Measurements from ENCODE around the gene NDUFA12. TPM values are rescaled to one million over a fixed set of nuclear protein-coding genes. Genes with fewer than 3 reads are reported as not detected.

The NDUFA12 gene
- total and polyA plus RNA-seq, 2 of the 13 experiments (the other 11 are each of a cell fraction or from before 2014, with no cell fraction given) = 101 to 173 TPM

DNA sequence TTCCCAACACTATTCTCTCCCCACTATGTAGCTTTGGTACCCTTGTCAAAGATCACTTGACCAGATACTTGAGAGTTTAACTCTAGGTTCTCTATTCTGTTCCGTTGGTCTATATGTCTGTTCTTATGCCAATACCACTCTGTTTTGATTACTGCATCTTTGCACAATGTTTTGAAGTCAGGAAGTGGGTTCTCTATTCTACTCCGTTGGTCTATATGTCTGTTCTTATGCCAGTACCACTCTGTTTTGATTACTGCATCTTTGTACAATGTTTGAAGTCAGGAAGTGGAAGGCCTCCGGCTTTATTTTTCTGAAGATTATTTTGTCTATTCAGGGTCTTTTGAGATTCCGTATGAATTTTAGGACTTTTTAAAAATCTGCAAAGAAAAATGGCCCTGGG, 2.7 kb upstream of the NDUFA12 start:
- no peak for DNase-seq (ENCODE audit: low spot score)
- Histone ChIP-seq H3K9ac (ENCODE audit: insufficient read depth, low read depth, low read length) (no peak overlapping the region), H3K79me2 (ENCODE audit: insufficient read depth, low read length) (peaks cover 13% of the 10 kb centered on the region), H4K20me1 (ENCODE audit: insufficient read depth, low read length) (no peaks in the 10 kb centered on the region), H3K4me1 (ENCODE audit: insufficient read depth, low read length) (peaks cover 20% of the 10 kb centered on the region), H3K27me3 (ENCODE audit: control insufficient read depth in 1 of 2, insufficient read depth in 2 of 2, low read length in 2 of 2) (no peaks in the 10 kb centered on the region; a peak in 1 of 5 replicates), H3K9me3 (ENCODE audit: low read length) (peaks cover 9% of the 10 kb centered on the region), H3K4me3 (replicated peaks in 1 of 3; ENCODE audit: insufficient read depth in 1 of 3, low read depth in 2 of 3, low read length in 3 of 3) (no peak overlapping the region), H3K4me2 (ENCODE audit: low read depth, low read length) (no peak overlapping the region), H2AFZ (ENCODE audit: low read length) (no peak overlapping the region), H3K36me3 (replicated peaks in 1 of 2; ENCODE audit: control insufficient read depth in 1 of 2, insufficient read depth in 2 of 2, low read length in 2 of 2) (peaks cover 0 to 1% of the 10 kb centered on the region in 2 experiments; a peak in 1 of 5 replicates), H3K27ac (ENCODE audit: extremely low read length, insufficient read depth, low read length) (no peak overlapping the region)
- FAIRE-seq = no peak
- in situ Hi-C loops (cut with HindIII; ENCODE audit: extremely low pct_ligation_motif_present, low pct_unique_long_range_greater_than_20kb) (no loop called here), intact Hi-C loops (cut with micrococcal nuclease; ENCODE audit: unreplicated experiment) (no loop called here)
- 71% methylated on average over 4 of the region's 4 CpGs for WGBS (ENCODE audit: low lambda C conversion rate)
- no peak for TF ChIP-seq ZNF552 (CRISPR knock-in tag; IDR thresholded peaks at IDR 0.05; ENCODE audit: borderline replicate concordance)
- ChIA-PET CTCF (ENCODE audit: low intra/inter-chr PET ratio, low total read pairs) (no interaction called here), POLR2A (no interaction called here)
- no TSS peak for BruUV-seq (replicated peaks)
- no peak for ATAC-seq

DNA sequence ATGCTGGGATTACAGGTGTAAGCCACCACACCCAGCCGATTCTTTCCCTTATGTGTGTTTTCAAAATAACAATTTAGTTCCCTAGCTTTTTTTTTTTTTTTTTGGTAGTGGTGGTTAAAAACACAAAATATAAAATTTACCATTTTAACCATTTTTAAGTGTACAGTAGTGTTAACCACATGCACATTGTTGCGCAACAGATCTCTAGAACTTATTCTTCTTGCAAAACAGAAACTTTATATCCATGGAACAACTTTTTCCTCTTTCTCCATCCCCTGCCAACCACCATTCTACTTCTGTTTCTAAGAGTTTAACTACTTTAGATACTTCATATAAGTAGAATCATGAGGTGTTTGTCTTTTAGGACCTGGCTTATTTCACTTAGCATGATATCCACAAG, 1.1 kb upstream of the NDUFA12 start:
- intact Hi-C loops (cut with micrococcal nuclease; ENCODE audit: unreplicated experiment) = no loop called here
- CTCF ChIA-PET (ENCODE audit: low intra/inter-chr PET ratio, low total read pairs) = no interaction called here

More for the DNA sequence above, 1.1 kb upstream of the NDUFA12 start:
- DNase-seq (ENCODE audit: low spot score) = no peak
- POLR2A ChIA-PET = no interaction called here
- FAIRE-seq = no peak
- Histone ChIP-seq H4K20me1 (ENCODE audit: insufficient read depth, low read length) (no peaks in the 10 kb centered on the region), H3K4me2 (ENCODE audit: low read depth, low read length) (0 out of 2 replicates have a peak overlapping the region, but pooled peaks have one; percentile 79), H3K4me1 (ENCODE audit: insufficient read depth, low read length) (peaks cover 34% of the 10 kb centered on the region), H2AFZ (ENCODE audit: low read length) (no peak overlapping the region), H3K9me3 (ENCODE audit: low read length) (peaks cover 9% of the 10 kb centered on the region), H3K27ac (ENCODE audit: extremely low read length, insufficient read depth, low read length) (no peak overlapping the region), H3K4me3 (replicated peaks in 1 of 3; ENCODE audit: insufficient read depth in 1 of 3, low read depth in 2 of 3, low read length in 3 of 3) (no peak overlapping the region), H3K36me3 (replicated peaks in 1 of 2; ENCODE audit: control insufficient read depth in 1 of 2, insufficient read depth in 2 of 2, low read length in 2 of 2) (peaks cover 2 to 3% of the 10 kb centered on the region in 2 experiments; a peak in 1 of 5 replicates), H3K79me2 (ENCODE audit: insufficient read depth, low read length) (peaks cover 26% of the 10 kb centered on the region), H3K27me3 (ENCODE audit: control insufficient read depth in 1 of 2, insufficient read depth in 2 of 2, low read length in 2 of 2) (no peaks in the 10 kb centered on the region; a peak in 1 of 5 replicates), H3K9ac (ENCODE audit: insufficient read depth, low read depth, low read length) (no peak overlapping the region)
- TF ChIP-seq ZNF44 (CRISPR knock-in tag; IDR thresholded peaks at IDR 0.05) (no peak), CEBPG (CRISPR knock-in tag; IDR thresholded peaks at IDR 0.05) (peak; percentile 57), ZNF468 (CRISPR knock-in tag; IDR thresholded peaks at IDR 0.05) (no peak), CEBPB (IDR thresholded peaks at IDR 0.05; ENCODE audit: borderline replicate concordance, low read depth, low read length) (peak; percentile 89), MTF1 (CRISPR knock-in tag; IDR thresholded peaks at IDR 0.05) (no peak)
- TF ChIP-seq, protein P1, sequence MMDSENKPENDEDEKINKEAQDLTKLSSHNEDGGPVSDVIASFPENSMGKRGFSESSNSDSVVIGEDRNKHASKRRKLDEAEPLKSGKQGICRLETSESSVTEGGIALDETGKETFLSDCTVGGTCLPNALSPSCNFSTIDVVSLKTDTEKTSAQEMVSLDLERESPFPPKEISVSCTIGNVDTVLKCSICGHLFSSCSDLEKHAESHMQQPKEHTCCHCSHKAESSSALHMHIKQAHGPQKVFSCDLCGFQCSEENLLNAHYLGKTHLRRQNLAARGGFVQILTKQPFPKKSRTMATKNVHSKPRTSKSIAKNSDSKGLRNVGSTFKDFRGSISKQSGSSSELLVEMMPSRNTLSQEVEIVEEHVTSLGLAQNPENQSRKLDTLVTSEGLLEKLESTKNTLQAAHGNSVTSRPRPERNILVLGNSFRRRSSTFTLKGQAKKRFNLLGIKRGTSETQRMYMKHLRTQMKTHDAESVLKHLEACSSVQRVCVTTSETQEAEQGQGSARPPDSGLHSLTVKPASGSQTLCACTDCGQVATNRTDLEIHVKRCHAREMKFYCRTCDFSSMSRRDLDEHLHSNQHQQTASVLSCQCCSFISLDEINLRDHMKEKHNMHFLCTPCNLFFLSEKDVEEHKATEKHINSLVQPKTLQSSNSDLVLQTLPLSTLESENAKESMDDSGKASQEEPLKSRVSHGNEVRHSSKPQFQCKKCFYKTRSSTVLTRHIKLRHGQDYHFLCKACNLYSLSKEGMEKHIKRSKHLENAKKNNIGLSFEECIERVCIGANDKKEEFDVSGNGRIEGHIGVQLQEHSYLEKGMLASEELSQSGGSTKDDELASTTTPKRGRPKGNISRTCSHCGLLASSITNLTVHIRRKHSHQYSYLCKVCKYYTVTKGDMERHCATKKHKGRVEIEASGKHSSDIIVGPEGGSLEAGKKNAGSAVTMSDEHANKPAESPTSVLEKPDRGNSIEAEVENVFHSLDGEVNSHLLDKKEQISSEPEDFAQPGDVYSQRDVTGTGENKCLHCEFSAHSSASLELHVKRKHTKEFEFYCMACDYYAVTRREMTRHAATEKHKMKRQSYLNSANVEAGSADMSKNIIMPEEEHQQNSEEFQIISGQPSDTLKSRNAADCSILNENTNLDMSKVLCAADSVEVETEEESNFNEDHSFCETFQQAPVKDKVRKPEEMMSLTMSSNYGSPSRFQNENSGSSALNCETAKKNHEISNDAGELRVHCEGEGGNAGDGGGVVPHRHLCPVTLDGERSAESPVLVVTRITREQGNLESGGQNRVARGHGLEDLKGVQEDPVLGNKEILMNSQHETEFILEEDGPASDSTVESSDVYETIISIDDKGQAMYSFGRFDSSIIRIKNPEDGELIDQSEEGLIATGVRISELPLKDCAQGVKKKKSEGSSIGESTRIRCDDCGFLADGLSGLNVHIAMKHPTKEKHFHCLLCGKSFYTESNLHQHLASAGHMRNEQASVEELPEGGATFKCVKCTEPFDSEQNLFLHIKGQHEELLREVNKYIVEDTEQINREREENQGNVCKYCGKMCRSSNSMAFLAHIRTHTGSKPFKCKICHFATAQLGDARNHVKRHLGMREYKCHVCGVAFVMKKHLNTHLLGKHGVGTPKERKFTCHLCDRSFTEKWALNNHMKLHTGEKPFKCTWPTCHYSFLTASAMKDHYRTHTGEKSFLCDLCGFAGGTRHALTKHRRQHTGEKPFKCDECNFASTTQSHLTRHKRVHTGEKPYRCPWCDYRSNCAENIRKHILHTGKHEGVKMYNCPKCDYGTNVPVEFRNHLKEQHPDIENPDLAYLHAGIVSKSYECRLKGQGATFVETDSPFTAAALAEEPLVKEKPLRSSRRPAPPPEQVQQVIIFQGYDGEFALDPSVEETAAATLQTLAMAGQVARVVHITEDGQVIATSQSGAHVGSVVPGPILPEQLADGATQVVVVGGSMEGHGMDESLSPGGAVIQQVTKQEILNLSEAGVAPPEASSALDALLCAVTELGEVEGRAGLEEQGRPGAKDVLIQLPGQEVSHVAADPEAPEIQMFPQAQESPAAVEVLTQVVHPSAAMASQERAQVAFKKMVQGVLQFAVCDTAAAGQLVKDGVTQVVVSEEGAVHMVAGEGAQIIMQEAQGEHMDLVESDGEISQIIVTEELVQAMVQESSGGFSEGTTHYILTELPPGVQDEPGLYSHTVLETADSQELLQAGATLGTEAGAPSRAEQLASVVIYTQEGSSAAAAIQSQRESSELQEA (CRISPR knock-in tag; IDR thresholded peaks at IDR 0.05; ENCODE audit: not compliant biosample characterization) = no peak
- in situ Hi-C loops (cut with HindIII; ENCODE audit: extremely low pct_ligation_motif_present, low pct_unique_long_range_greater_than_20kb) = no loop called here
- no peak for ATAC-seq
- BruUV-seq (replicated peaks) = no TSS peak
- WGBS (ENCODE audit: low lambda C conversion rate) = 91% methylated on average over 2 of the region's 2 CpGs
